GM18867 (cell line): ENCODE data around the gene ADGRA1.

Source experiments
- ATAC-seq: cut with Tn5 transposase; IDR thresholded peaks from one replicate; pipeline ENCODE4 v1.9.1; 2021; ENCODE audit warnings: mild to moderate bottlenecking, moderate library complexity; ENCODE audit not compliant: unreplicated experiment

The ADGRA1 gene

DNA sequence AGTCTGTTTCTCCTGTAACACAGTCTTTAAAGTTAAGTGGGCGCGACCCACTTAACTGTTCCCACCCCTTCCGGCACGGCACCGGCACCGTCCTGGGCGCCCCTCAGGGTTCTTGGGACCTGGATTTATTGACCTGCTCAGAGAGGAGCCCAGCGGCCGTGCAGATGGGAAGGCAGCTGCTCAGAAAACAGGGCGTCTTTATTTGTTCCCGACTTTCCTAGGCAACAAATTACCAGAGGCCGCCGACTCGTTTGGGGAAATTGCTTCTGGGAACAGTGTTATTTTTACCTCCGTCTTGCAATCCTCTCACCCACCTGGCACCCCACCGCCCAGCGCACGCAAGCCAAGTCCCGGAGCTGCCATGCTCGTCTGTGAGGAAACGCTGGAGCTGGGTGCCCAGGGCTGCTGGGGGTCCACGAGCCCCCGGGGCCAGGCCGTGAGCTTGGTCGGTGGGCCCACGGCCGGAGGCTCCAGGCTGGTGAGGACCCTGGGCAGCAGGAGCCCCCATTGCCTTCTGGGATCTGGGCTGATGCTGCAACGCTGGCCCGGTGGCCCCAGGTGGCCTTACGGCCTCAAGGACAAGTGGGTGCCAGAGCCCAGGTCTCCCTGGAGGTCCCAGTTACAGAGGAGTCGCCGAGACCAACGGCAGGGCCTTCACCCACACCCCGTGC, 14.9 kb upstream of the ADGRA1 start:
- no peak for ATAC-seq

DNA sequence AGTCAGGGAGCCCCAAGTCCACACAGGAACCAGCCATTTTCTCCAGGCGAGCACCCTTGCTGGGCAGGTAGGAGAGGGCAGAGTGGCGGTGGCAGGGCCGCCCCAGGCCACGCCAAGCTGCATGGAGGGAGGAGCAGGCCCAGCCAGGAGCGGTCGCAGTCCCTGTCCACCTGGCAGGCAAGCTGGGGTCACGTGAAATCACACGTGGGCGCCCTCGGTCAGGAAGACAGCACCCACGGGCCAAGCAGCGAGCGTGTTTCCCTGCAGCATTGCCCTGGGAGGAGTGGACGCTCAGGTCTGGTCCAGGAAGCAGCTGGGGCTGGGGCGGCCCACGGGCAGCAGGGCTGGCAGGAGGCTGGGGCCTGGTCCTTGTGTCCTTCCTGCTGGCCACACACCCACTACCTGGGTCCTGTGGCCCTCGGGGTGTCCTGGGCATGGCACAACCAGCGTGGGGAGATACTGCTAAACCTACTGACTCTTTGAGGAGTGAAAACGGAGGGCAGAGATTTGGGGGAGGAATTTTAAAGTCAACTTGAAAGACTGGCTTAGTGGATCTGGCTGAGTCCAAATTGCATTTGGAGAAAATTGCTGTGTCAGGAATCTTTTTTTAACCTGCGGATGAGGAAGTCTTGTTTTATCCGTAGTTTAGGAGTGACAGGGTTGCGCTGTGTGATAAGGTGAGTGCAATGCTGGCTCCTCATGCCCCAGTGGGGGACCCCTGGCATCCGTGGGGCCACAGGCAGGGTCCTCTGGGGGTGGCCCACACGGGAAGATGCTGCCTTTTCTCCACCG, 12.2 kb upstream of the ADGRA1 start:
- ATAC-seq, result no peak

DNA sequence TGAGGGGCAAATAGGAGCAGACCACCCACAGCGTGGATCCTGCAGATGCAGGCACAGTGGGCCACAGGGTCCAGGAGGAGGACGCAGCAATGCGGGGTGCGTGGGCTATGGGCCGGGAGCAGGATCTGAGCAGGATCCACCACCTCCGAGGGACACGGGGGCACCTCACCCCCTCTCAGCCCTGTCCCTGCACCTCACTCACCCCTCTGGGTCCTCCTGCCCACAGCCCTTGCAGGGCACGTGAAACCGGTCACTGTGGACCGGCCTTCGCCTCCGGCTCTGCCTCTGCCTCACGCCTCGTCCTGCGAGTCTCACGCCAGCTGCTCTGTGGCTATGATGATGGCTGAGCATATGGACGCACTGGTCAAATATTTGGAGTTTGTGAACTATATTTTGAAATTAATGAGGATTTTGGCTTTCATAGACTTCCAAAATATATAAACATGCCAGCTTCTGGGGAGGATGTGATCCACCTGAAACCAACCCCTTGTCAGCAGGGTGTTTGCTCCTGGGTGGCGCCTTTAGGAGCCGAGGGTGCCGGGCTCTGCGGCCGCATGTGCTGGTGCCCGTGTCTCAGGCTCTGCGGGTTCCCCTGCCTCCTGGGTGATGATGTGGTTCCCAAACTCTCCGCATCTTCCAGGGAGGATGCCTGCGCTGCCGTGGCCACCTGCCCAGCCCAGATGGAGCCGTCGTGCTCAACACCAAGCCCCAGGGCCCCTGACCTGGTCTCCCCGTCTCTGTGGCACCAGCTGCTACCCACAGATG, 11.3 kb upstream of the ADGRA1 start:
- ATAC-seq, result no peak

GRCh38 chr10:133079836-133080682, 7.7 kb upstream of the ADGRA1 start:
- no peak for ATAC-seq

DNA sequence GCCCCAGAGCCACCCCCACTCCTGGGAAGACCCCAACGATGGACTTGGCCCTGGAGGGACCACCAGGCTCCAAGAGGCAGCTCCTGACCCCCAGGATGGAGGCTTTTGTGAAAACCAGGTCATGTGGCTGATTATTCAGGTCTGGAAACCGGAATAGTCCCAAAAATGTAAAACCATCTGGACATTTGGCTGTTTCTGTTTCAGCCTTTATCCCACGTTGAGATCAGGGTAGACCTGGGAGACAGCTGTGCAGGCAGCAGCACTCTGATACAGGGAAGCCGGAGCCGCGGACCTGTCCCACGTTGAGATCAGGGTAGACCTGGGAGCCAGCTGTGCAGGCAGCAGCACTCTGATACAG, 7.1 kb upstream of the ADGRA1 start:
- no peak for ATAC-seq

DNA sequence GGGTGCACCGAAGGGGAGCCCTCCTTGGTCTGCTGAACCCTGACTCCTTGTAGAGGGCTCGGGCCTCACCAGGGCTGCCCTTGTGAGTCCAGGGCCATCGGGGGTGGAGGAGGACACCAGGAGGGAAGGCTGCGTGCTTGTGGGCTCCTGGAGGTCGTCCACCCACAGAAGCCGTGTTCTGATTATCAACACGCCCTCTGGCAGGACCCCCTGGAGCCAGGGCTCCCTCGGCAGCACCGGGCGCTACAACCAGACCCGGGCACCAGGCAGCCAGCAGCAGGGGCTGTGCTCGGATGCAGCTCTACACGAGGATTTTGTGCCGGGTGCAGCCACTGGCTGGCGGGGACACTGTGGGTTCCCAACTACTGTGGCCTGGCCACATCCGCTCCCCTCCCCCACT, 6.1 kb upstream of the ADGRA1 start:
- ATAC-seq, result no peak

DNA sequence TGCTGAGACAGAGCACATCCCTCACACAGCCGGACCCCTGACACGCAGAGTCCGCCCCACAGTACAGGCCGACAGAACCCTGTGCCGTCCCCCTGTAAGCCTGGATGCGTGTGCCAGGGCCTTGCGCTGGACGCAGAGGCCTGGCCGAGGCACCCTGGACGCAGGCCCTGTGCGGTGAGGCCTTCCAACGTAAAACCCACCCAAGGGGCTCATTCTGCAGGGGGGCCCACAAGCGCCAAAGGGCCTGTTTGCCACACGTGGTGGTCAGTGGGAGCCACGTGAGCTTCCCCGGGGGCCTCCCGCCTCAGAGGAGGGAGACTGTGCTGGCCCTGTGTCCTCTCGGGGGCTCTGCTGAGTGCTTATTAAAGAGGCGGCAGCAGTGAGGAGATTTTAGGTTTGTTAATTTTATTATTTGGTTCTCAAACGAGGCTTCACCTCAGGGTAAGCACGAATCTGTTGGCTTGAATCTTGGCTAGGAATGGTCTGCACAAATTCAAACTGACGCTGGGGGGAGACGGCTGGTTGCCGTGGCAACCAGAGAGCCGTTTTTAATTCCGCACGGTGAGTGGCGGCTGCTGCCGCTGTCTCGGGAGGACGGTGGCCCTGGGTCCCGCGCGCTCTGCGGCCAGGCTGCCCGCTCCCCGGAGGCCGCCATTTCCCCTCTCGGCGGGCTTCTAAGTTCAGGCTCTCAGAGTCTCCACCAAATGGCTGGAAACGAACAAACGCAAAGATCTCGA, 4.9 kb upstream of the ADGRA1 start:
- no peak for ATAC-seq

- no peak for ATAC-seq
Observed at GRCh38 chr10:133083422-133084100, 4.2 kb upstream of the ADGRA1 start.

- no peak for ATAC-seq
Observed at GRCh38 chr10:133084491-133084890, 3.2 kb upstream of the ADGRA1 start.

DNA sequence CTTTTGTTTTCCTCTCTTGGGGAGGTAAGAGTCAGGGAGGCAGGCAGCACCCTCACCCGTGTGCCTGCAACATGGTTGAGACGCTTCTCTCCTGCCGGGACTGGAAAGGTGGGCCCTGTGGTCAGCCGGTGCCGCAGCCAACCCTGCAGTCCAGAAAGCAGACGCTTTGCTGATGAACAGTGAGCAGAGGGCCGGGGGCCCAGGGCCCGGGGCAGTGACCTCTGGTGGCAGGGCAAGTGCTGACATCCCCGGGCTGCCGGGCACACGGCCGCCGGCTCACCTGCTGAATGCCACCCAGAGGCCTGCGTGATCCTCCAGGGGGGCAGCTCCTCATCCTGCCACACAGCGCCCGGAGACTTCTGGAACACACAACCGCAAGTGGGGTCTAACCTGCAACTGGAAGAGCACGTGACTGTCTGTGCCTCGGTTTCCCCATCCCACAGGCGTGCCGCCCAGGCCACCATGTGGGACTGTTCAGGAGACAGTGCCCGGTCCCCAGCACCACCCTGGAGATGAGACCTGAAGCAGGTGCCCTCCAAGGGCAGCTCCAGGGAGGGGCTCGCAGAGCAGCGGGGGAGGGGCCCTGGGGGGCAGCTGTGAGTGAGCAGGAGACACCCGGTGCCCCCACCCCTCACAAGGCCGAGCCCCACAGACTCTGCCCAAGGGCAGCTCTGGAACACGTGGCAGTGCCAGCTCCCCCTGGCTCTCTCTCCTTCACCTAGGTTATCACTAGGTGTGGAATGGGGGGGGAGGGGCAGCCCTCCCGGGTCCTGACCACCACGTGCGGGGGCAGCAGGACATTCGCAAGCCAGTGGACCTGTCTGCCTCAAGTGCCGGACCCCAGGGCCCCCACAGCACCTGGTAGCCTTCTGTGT, 2.2 kb upstream of the ADGRA1 start:
- ATAC-seq, result no peak

GRCh38 chr10:133086247-133086646, 1.5 kb upstream of the ADGRA1 start:
- no peak for ATAC-seq

- ATAC-seq, result no peak
Observed at GRCh38 chr10:133087045-133087678, 562 bp upstream of the ADGRA1 start.

DNA sequence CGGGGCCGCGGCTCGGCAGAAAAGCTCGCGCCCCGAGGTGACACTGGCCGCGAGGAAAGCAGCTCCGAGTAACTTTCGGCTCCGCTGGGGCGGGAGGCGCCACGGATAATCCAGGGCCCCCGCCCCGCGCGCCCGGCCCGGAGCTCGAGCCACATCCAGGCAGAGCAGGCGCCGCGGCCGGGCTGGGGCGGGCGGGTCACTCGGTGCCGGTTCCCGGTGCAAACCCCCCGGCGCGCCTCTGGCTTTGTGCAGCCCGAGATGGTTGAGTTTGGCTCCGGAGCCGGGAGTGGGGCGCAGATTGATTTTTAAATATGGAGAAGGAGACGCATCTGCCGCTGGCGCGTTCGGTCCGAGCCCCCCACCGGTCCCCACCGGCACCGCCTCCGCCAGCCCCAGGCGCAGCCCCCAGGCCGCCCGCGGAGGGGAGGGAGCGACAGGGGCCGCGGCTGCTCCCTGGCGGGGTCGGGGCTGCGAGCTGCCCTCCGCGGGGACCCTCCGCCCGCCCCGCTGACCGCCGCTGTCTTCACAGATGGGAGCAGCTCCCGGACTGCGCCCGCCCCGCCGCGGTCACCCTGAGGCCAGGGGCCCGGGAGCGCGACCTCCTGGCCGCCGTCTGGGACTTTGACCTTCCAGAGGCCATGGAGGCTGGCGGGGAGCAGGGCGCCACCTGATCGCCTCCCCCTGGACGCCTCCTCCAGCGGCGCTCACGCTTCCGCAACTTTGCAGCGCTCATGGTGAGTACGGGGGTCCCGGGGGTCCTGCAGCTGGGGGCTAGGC, 643 bp downstream of the ADGRA1 start:
- ATAC-seq, result no peak

DNA sequence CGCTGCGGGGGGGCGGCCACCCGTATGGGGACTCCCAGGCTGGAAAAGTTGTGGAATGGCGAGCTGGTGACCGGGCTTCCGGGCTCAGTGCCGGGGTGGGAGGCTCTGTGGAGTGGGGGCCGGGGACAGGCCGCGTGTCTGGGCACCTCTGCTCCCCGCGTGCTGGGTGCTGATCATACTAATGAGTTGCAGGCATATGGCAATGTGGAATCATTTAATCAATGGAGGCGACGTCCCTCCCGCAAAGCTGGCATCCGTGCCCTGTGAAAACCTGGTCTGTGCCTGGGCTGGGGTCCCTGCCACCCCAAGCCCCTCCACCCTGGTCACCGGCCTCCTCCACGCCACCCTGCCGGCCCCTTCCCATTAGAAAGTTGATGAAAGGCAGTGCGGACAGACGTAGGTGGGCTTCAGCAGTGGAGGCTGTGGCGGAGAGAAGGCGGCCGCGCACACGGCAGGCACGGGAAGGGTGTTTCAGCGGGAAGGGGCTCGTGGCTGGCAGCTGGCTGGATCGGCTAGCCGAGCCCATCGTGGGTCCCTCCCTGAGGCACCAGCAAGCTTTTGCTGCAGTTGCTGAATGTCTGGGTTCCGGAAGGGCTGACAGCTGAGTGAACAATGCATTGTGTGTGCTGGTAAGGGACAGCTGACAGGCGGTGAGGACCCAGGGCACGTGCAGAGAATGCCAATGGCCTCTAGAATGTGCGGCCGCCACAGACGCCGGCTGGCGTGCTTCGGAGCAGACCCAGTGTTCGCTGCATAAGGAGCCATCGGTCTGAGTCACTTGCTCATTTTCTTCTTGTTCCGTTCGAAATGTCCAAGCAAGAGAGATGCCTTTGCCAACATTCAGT, 1.5 kb downstream of the ADGRA1 start:
- ATAC-seq, result no peak

GRCh38 chr10:133090101-133090500, 2.4 kb downstream of the ADGRA1 start:
- ATAC-seq, result no peak

- no peak for ATAC-seq
Observed at GRCh38 chr10:133090654-133091053, 2.9 kb downstream of the ADGRA1 start.

- ATAC-seq, result no peak
Observed at GRCh38 chr10:133091316-133091715, 3.6 kb downstream of the ADGRA1 start.
